Fibroblast of skin of abdomen (primary cell): Measurements from ENCODE around the gene GNAI3. TPM values are rescaled to one million over a fixed set of nuclear protein-coding genes. Genes with fewer than 3 reads are reported as not detected.
A peak's percentile ranks its signal among the peaks of the same experiment; 100 is the strongest.

Experiments
- DNase-seq: peaks from one replicate; pipeline ENCODE4 v3.0.0-alpha.2; 2013
- polyA plus RNA-seq, 2 experiments: library from polyadenylated mRNA; unstranded; fragments of 120-200 nt; gene quantifications; one replicate each; pipeline ENCODE4 v1.2.1, GENCODE V29; 2013; ENCODE audit not compliant: insufficient read length in 2 of 2

GNAI3 gene
- polyA plus RNA-seq (2013, experiment 1 of 2; ENCODE audit: insufficient read length): 11.3 TPM
- 11.3 TPM for polyA plus RNA-seq (2013, experiment 2 of 2; ENCODE audit: insufficient read length)

- DNase-seq: peak; percentile 95
These were observed at the start of gene GNAI3 for GRCh38 chr1:109548321-109549267. GNAI3 (plus strand) TSS chr1:109548615; CDS start chr1:109548721, 106 bp downstream.

GRCh38 chr1:109499081-109499480, 49.3 kb upstream of the GNAI3 start:
- no peak for DNase-seq

DNA sequence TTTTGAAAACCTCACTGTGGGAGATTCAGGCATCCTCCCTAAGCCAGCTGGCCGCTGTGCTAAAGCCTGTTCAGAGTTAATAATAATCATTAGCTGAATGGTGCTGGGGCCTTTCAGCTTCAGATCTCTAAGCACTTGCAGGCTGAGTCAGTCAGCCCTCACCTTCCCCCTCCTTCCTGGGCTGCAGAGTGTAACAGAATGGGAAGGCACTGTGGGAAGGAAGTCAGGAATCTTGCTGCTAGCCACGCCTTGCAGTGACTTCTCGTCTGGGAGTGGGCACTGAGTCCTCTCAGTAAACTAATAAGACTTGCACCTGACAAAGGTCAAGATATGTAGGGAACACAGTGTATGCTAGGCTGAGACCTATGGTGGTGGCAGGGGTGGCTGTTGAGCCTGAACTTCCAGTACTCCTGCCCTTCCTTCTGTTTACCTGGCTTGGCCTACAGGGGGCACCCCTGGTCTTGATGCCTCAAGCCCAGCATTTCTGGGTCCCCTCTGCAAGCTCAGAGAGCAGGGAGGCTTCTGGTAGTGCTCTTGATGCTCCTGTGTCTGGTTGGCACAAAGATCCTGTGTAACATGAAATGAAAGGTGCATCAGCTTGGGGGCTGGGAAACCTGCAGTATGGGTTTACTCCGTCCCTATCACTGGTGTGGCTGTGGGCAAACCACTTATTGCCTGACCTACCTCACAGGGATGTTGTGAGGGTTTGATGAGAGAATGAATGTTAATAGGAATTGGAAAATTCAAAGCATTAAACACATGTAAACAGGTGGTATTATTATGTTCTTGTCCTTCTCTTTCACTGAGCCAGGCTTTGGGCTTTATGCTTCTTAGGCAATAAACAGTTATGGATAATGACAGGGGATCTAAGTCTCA, 48.5 kb upstream of the GNAI3 start:
- DNase-seq: peak; percentile 37

DNA sequence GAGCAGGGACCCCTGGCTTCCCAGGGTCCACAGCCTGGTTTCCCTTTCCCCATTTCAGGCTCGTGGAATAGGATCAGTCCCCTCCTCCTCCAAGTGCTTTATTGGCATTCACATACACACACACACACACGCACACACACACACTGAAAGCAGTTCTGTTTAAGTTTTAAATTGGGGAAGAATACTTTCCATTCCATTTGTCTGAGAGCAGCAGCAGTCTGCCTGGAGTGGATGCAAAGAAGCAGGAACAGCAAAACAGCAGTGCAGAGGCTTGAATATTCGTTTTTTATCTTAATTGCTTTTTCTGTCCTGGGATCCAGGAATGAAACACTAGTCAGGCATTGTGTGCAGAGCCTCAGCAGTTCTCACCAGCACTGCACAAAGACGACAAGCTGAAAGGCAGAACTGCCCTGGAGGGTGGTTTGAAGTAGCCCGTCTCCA, 47.5 kb upstream of the GNAI3 start:
- DNase-seq: peak; percentile 76

- no peak for DNase-seq
These were observed 46.6 kb upstream of the GNAI3 start for GRCh38 chr1:109501644-109502363.

GRCh38 chr1:109502364-109502851, 46.0 kb upstream of the GNAI3 start:
- DNase-seq: no peak

- DNase-seq: no peak
These were observed 44.5 kb upstream of the GNAI3 start for GRCh38 chr1:109503935-109504334.

- DNase-seq: no peak
These were observed 43.4 kb upstream of the GNAI3 start for GRCh38 chr1:109504974-109505373.

GRCh38 chr1:109508001-109508872, 40.2 kb upstream of the GNAI3 start:
- no peak for DNase-seq

GRCh38 chr1:109508873-109509175, 39.6 kb upstream of the GNAI3 start:
- no peak for DNase-seq

GRCh38 chr1:109509176-109510134, 39.0 kb upstream of the GNAI3 start, which contains the start of gene AMIGO1:
AMIGO1 (minus strand) TSS chr1:109509727; CDS start chr1:109508912, 815 bp downstream.
- peak; percentile 54 for DNase-seq

- DNase-seq: no peak
These were observed 35.2 kb upstream of the GNAI3 start for GRCh38 chr1:109513110-109513710.

DNA sequence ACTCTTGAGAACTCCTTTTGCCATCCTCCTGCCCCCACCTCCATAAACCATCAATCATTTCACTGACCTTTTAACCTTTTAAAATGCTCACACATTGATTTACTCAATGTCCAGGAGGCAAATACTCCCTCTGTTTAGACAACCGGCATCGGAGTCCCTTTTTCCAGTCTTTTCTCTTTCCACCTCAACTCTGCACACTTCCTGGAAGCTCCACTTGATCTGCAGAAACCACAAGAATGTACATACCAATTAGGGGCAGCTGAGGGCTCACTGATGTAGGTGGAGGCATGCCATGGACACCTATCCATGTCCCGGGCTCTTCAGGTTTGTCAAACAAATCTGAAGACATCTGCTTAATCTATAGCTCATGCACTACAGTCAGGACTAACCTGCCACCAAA, 33.6 kb upstream of the GNAI3 start:
- DNase-seq: no peak

DNA sequence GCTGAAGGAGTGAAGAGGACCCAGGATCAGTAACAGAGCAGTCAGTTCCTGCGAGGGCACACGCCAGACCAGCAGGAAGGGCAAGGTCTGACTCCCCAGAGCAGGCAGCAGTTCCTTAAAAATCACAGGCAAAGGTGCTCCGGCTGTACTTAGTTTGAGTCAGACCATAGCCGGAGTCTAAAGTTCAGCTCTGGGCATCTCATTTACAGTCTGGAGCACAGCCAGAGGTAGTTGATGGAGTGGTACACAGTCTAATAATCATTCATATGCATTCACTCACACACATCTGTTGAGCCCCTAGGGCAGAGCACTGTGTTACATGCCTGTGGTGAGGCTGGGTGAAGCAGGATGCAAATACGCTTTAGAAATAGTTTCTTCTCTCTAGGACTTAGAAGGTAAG, 31.5 kb upstream of the GNAI3 start:
- peak; percentile 58 for DNase-seq

- DNase-seq: no peak
These were observed 31.1 kb upstream of the GNAI3 start for GRCh38 chr1:109517337-109517736.

- DNase-seq: no peak
These were observed 27.1 kb upstream of the GNAI3 start for GRCh38 chr1:109521002-109521951.

DNA sequence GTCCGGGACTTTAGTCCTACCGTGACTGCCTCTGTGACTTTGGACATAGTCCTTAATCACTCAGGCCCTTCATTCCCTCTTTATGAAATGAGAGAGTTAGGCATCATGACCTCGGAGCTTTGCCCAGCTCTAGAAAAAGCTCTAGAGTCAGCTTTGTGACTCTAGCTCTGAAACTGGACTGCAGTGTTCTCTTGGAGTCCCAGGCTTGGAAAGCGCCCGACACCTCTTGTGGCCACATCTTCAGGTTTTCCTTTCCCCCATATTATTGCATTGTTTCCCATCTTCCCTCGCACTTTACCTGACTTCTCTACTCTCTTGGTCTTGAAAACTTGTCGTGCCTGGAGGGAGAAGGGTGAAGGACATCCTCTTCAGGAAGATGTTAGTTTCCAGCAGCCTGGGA, 26.4 kb upstream of the GNAI3 start:
- DNase-seq: no peak

GRCh38 chr1:109523706-109524105, 24.7 kb upstream of the GNAI3 start:
- DNase-seq: no peak
